ENCODE data around the gene GRIA1.

Gene GRIA1

GRCh38 chr5:153623751-153624450 is 133.4 kb downstream of the GRIA1 start:
- H3K4me1 Mint-ChIP-seq (ENCODE audit: low read depth): no peaks in the 10 kb centered on the region
- H3K4me3 Mint-ChIP-seq: no peak overlapping the region
- no peak overlapping the region for H3K27ac Mint-ChIP-seq
- no peaks in the 10 kb centered on the region for H3K27me3 Mint-ChIP-seq
- no peaks in the 10 kb centered on the region for H3K36me3 Mint-ChIP-seq (ENCODE audit: low read depth)
- DNase-seq: no peak
- no peaks in the 10 kb centered on the region for H3K9me3 Mint-ChIP-seq

DNA sequence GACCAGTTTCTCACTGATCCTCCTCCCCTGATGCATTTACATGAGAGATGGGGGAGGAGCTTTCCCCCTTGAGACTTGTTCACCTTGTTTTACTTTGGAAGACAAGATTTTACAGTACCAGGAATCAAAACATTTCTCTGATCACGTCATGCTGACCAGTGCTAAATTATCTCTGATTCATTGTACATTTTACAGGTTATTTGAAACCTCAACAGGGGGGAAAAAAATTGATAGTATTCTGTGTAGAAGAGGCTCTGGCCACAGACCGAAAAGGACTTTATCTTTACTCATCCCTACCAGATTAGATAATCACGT is 133.9 kb downstream of the GRIA1 start:
- Mint-ChIP-seq H3K4me1 (ENCODE audit: low read depth) (no peaks in the 10 kb centered on the region), H3K36me3 (ENCODE audit: low read depth) (no peaks in the 10 kb centered on the region), H3K4me3 (no peak overlapping the region), H3K27me3 (no peaks in the 10 kb centered on the region), H3K9me3 (no peaks in the 10 kb centered on the region), H3K27ac (no peak overlapping the region)
- no peak for DNase-seq

DNA sequence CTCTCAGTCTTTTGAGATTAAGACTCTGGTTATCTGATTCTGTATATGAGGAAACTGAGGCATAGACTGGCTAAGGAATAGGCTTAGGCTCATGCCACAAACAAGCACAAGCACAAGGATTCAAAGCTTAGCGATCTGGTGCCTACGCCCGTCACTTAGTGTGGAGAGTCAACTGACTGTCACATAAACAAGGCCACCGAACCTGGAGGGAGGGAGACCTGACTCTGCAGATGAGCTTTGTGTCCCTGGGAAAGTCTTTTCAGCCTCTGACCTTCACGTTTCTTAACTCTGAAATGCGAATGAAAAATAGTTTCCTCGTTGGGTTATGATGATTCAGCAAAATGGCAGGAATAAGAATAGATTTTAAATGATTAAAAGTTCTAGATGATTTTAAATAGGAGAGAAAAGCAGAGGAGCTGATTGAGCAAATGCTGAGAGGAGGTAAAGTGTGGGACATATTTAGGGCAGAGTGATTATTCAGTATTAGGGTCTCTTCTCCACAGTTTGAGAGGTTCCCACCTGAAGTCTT is 135.4 kb downstream of the GRIA1 start:
- DNase-seq: no peak
- Mint-ChIP-seq H3K27me3 (no peaks in the 10 kb centered on the region), H3K36me3 (ENCODE audit: low read depth) (no peaks in the 10 kb centered on the region), H3K27ac (no peak overlapping the region), H3K4me3 (no peak overlapping the region), H3K9me3 (no peaks in the 10 kb centered on the region), H3K4me1 (ENCODE audit: low read depth) (no peaks in the 10 kb centered on the region)

GRCh38 chr5:153626836-153627235 is 136.4 kb downstream of the GRIA1 start:
- Mint-ChIP-seq H3K27ac (no peak overlapping the region), H3K9me3 (no peaks in the 10 kb centered on the region), H3K4me1 (ENCODE audit: low read depth) (no peaks in the 10 kb centered on the region), H3K4me3 (no peak overlapping the region), H3K27me3 (no peaks in the 10 kb centered on the region), H3K36me3 (ENCODE audit: low read depth) (no peaks in the 10 kb centered on the region)
- DNase-seq: no peak

GRCh38 chr5:153629027-153629895 is 138.8 kb downstream of the GRIA1 start:
- no peak for DNase-seq
- Mint-ChIP-seq H3K4me1 (ENCODE audit: low read depth) (no peaks in the 10 kb centered on the region), H3K4me3 (no peak overlapping the region), H3K27ac (no peak overlapping the region), H3K27me3 (peaks cover 3% of the 10 kb centered on the region), H3K9me3 (no peaks in the 10 kb centered on the region), H3K36me3 (ENCODE audit: low read depth) (no peaks in the 10 kb centered on the region)

- Mint-ChIP-seq H3K27me3 (peaks cover 3% of the 10 kb centered on the region), H3K9me3 (no peaks in the 10 kb centered on the region), H3K4me1 (ENCODE audit: low read depth) (no peaks in the 10 kb centered on the region), H3K36me3 (ENCODE audit: low read depth) (no peaks in the 10 kb centered on the region), H3K27ac (no peak overlapping the region), H3K4me3 (no peak overlapping the region)
- DNase-seq: no peak
Measured at GRCh38 chr5:153630546-153630945, 140.1 kb downstream of the GRIA1 start.

DNA sequence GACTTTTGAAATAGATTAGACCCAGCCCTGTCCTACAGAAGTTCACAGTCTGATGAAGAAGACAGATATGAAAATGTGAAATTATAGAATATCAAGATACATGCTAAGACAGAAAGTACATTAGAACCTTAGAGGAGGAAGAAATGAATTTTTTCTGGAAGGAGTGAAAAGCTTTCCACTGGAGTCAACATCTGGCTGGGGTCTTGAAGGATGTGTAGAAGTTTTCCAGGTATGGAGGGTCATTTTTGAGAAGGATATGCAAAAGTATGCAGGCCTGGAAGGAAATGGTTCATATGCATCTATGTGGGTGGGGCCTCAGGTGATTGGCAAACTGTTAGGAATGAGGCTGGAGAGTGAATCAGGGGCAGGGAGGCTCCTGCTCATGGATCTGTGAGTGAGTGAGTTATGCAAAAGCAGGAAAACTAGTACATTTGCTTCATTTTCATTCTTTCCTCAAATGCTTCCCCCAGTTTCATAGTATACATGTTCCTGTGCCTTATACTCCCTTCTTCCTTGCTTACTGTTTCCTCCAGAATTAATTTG is 142.3 kb downstream of the GRIA1 start:
- Mint-ChIP-seq H3K36me3 (ENCODE audit: low read depth) (no peaks in the 10 kb centered on the region), H3K27ac (no peak overlapping the region), H3K4me1 (ENCODE audit: low read depth) (no peaks in the 10 kb centered on the region), H3K9me3 (no peaks in the 10 kb centered on the region), H3K27me3 (peaks cover 3% of the 10 kb centered on the region), H3K4me3 (no peak overlapping the region)
- DNase-seq: no peak

GRCh38 chr5:153636670-153637451 is 146.4 kb downstream of the GRIA1 start:
- Mint-ChIP-seq H3K4me3 (no peak overlapping the region), H3K27ac (no peak overlapping the region)

DNA sequence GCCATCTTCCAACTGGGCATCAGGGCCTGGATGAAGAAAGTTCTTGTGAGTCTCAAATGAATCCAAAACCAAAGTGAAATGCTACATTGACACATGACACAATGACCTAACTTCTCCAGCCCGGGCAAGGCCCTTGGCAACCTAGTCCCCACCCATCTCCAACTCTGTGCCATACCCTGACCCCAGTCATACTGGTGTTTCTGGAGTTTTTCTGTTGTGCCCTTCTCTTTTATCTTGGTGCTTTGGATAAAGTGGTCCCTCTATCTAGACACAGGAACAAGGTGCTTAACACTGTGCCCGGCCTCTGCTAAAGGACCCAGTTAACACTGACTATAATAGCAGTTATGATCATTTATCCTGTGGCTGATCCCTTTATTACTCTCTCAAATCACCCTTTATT is 149.8 kb downstream of the GRIA1 start:
- no peaks in the 10 kb centered on the region for H3K4me1 Mint-ChIP-seq (ENCODE audit: low read depth)
- H3K36me3 Mint-ChIP-seq (ENCODE audit: low read depth): no peaks in the 10 kb centered on the region
- no peak overlapping the region for H3K4me3 Mint-ChIP-seq
- H3K27me3 Mint-ChIP-seq: no peaks in the 10 kb centered on the region
- no peaks in the 10 kb centered on the region for H3K9me3 Mint-ChIP-seq
- DNase-seq: no peak
- H3K27ac Mint-ChIP-seq: no peak overlapping the region

More at GRCh38 chr5:153636670-153637451, 146.4 kb downstream of the GRIA1 start:
- DNase-seq: no peak
- Mint-ChIP-seq H3K27me3 (peaks cover 3% of the 10 kb centered on the region), H3K9me3 (no peaks in the 10 kb centered on the region), H3K36me3 (ENCODE audit: low read depth) (no peaks in the 10 kb centered on the region), H3K4me1 (ENCODE audit: low read depth) (no peaks in the 10 kb centered on the region)

- Mint-ChIP-seq H3K4me3 (no peak overlapping the region), H3K4me1 (ENCODE audit: low read depth) (no peaks in the 10 kb centered on the region)
- no peak for DNase-seq
Measured at GRCh38 chr5:153641183-153641688, 150.8 kb downstream of the GRIA1 start.

DNA sequence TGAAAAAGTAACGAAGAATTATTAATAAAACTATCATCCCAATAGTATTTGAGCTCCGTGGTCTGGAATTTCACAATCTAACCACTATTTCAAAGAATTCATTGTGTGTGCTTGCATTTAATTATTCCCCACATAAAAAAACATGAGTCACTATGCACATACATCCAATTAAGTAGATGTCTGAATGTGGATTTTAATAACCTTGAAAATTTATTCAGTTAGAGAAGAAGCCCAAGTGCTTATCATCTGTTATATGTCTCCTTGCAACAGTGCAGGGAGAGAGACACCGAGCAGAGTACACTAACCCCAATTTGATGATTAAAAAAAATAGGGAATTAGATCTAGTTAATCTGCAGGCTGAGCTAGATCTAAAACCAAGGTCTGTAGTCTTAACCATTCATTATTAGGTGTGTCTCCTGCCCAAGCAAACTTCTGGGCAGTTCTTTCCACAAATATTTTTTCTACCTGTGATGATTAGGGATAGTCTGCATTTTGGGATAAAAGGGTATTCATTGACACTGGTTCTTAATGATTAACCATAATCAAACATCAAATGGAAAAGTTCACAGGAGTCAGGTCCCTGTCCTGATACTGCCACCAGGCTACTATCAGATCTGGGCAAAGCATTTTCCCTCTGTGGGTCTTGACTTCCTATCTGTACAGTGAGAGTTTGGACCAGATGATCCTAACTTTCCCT is 164.2 kb downstream of the GRIA1 start:
- no peaks in the 10 kb centered on the region for H3K27me3 Mint-ChIP-seq
- H3K9me3 Mint-ChIP-seq: peaks cover 3% of the 10 kb centered on the region
- H3K36me3 Mint-ChIP-seq (ENCODE audit: low read depth): no peaks in the 10 kb centered on the region
- no peaks in the 10 kb centered on the region for H3K4me1 Mint-ChIP-seq (ENCODE audit: low read depth)
- no peak overlapping the region for H3K4me3 Mint-ChIP-seq
- H3K27ac Mint-ChIP-seq: no peak overlapping the region
- no peak for DNase-seq

More at GRCh38 chr5:153641183-153641688, 150.8 kb downstream of the GRIA1 start:
- H3K27ac Mint-ChIP-seq: no peak overlapping the region
- no peaks in the 10 kb centered on the region for H3K36me3 Mint-ChIP-seq (ENCODE audit: low read depth)
- H3K9me3 Mint-ChIP-seq: no peaks in the 10 kb centered on the region
- H3K27me3 Mint-ChIP-seq: no peaks in the 10 kb centered on the region

DNA sequence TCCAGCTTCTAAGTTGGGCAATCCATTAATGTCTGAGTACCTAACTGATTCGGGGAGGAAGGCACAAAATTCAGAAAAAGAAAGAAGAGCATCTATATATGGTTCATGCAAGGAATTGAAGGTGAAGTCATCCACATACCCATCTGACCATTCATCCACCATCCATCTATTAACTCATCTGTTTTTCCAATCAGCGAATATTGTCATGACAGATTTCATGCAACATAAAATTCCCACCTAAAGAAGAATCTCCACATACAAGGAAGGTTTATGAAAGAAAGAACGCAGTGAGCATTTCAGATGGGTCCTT is 164.7 kb downstream of the GRIA1 start:
- Mint-ChIP-seq H3K36me3 (ENCODE audit: low read depth) (no peaks in the 10 kb centered on the region), H3K4me3 (no peak overlapping the region)

GRCh38 chr5:153658149-153658548 is 167.7 kb downstream of the GRIA1 start:
- no peaks in the 10 kb centered on the region for H3K4me1 Mint-ChIP-seq (ENCODE audit: low read depth)
- no peak for DNase-seq
- H3K9me3 Mint-ChIP-seq: no peaks in the 10 kb centered on the region
- no peak overlapping the region for H3K4me3 Mint-ChIP-seq
- no peaks in the 10 kb centered on the region for H3K27me3 Mint-ChIP-seq
- no peak overlapping the region for H3K27ac Mint-ChIP-seq
- no peaks in the 10 kb centered on the region for H3K36me3 Mint-ChIP-seq (ENCODE audit: low read depth)

More for the DNA sequence above, 164.7 kb downstream of the GRIA1 start:
- DNase-seq: no peak
- H3K9me3 Mint-ChIP-seq: peaks cover under 1% of the 10 kb centered on the region
- no peaks in the 10 kb centered on the region for H3K4me1 Mint-ChIP-seq (ENCODE audit: low read depth)
- H3K27ac Mint-ChIP-seq: no peak overlapping the region
- H3K27me3 Mint-ChIP-seq: no peaks in the 10 kb centered on the region

GRCh38 chr5:153658606-153659005 is 168.1 kb downstream of the GRIA1 start:
- Mint-ChIP-seq H3K27ac (no peak overlapping the region), H3K9me3 (no peaks in the 10 kb centered on the region), H3K4me3 (no peak overlapping the region), H3K27me3 (no peaks in the 10 kb centered on the region), H3K36me3 (ENCODE audit: low read depth) (no peaks in the 10 kb centered on the region), H3K4me1 (ENCODE audit: low read depth) (no peaks in the 10 kb centered on the region)
- no peak for DNase-seq
